Measurements from ENCODE around the gene CROCC. TPM values are rescaled to one million over a fixed set of nuclear protein-coding genes. Genes with fewer than 3 reads are reported as not detected.
"Not testable (repeated sequence)": the region's sequence is repeated elsewhere in the genome, so short reads cannot be mapped to it uniquely, and the experiment has no call there.

The CROCC gene
- total and polyA plus RNA-seq, 9 of the 15 experiments (the other 6 are each of a cell fraction or from before 2014, with no cell fraction given): 0.17 to 15.4 (median 7.6) TPM

- TF ChIP-seq POLR2G (IDR thresholded peaks at IDR 0.05; ENCODE audit: low read depth, low read length): 0 out of 2 replicates have a peak, but pooled peaks have one; percentile 23
- TF ChIP-seq TOE1 (IDR thresholded peaks at IDR 0.05; ENCODE audit: borderline replicate concordance): peak; percentile 82
- TF ChIP-seq TOE1 (CRISPR knock-in tag; IDR thresholded peaks at IDR 0.05; ENCODE audit: borderline replicate concordance, low read depth): no peak
- peak; percentile 51; the same call in 1 of the 2 replicates for TF ChIP-seq ZBTB7A (IDR thresholded peaks at IDR 0.05; ENCODE audit: borderline replicate concordance, control insufficient read depth, low read depth, low read length)
- TF ChIP-seq ZZZ3 (IDR thresholded peaks at IDR 0.05): no peak
Observed at GRCh38 chr1:16921391-16922185, at the start of gene CROCC (continued).

- BruUV-seq (replicated peaks); FAIRE-seq; H3K27ac ChIP-seq (ENCODE audit: extremely low read depth, low read depth, low read length); H4K20me1 ChIP-seq (replicated peaks; ENCODE audit: control insufficient read depth, insufficient read depth, low read length); DNase-seq (ENCODE audit: extremely low read depth in 1 of 4, low spot score in 3 of 4); H3K9me1 ChIP-seq (ENCODE audit: control insufficient read depth, insufficient read depth, low read length); H3K9me3 ChIP-seq (replicated peaks; ENCODE audit: control insufficient read depth, insufficient read depth, low read depth, low read length); H2AFZ ChIP-seq (ENCODE audit: low read depth, low read length); H3K4me3 ChIP-seq; H3K9ac ChIP-seq (ENCODE audit: insufficient read depth in 1 of 2, low read depth in 2 of 2, low read length in 2 of 2); intact Hi-C loops (cut with micrococcal nuclease); ATAC-seq; H3K4me2 ChIP-seq (ENCODE audit: insufficient read depth, low read length); H3K79me2 ChIP-seq (ENCODE audit: control insufficient read depth, insufficient read depth, low read length); CTCF ChIA-PET (ENCODE audit: low intra/inter-chr PET ratio); H3K27me3 ChIP-seq (ENCODE audit: control insufficient read depth in 2 of 2, insufficient read depth in 2 of 2, low read length in 2 of 2); H3K4me1 ChIP-seq (replicated peaks in 1 of 2; ENCODE audit: control insufficient read depth in 2 of 2, insufficient read depth in 2 of 2, low read length in 2 of 2); H3K36me3 ChIP-seq (ENCODE audit: control insufficient read depth, insufficient read depth, low read length): not testable (repeated sequence)
- POLR2A ChIA-PET: interaction anchor here (2.1 kb wide), 1 partner anchor 33 kb away, joined by 7 read pairs; no protein-coding TSS in a partner anchor
- 83% methylated on average over 29 of the region's 66 CpGs for WGBS (ENCODE audit: insufficient coverage, low coverage, missing lambda C conversion rate)
- in situ Hi-C loops (cut with MboI): loop anchor here (25.0 kb wide), 2 partner anchors 435 to 1010 kb away; partner anchors contain the start of genes NECAP2 and SPATA21
Observed at GRCh38 chr1:16872152-16873075, 49.3 kb upstream of the CROCC start.

GRCh38 chr1:16873076-16873879 lies 48.5 kb upstream of the CROCC start:
- H4K20me1 ChIP-seq (replicated peaks; ENCODE audit: control insufficient read depth, insufficient read depth, low read length); H3K9me3 ChIP-seq (replicated peaks; ENCODE audit: control insufficient read depth, insufficient read depth, low read depth, low read length); H2AFZ ChIP-seq (ENCODE audit: low read depth, low read length); BruUV-seq (replicated peaks); CTCF ChIA-PET (ENCODE audit: low intra/inter-chr PET ratio); H3K4me2 ChIP-seq (ENCODE audit: insufficient read depth, low read length); ATAC-seq; H3K4me1 ChIP-seq (replicated peaks in 1 of 2; ENCODE audit: control insufficient read depth in 2 of 2, insufficient read depth in 2 of 2, low read length in 2 of 2); H3K27me3 ChIP-seq (ENCODE audit: control insufficient read depth in 2 of 2, insufficient read depth in 2 of 2, low read length in 2 of 2); H3K9me1 ChIP-seq (ENCODE audit: control insufficient read depth, insufficient read depth, low read length); intact Hi-C loops (cut with micrococcal nuclease); H3K4me3 ChIP-seq; FAIRE-seq; H3K27ac ChIP-seq (ENCODE audit: extremely low read depth, low read depth, low read length); H3K36me3 ChIP-seq (ENCODE audit: control insufficient read depth, insufficient read depth, low read length); H3K9ac ChIP-seq (ENCODE audit: insufficient read depth in 1 of 2, low read depth in 2 of 2, low read length in 2 of 2); H3K79me2 ChIP-seq (ENCODE audit: control insufficient read depth, insufficient read depth, low read length); DNase-seq (ENCODE audit: extremely low read depth in 1 of 4, low spot score in 3 of 4): not testable (repeated sequence)
- 81% methylated on average over 33 of the region's 52 CpGs for WGBS (ENCODE audit: insufficient coverage, low coverage, missing lambda C conversion rate)
- POLR2A ChIA-PET: interaction anchor here (0.7 to 2.1 kb wide), 2 partner anchors 32 to 166 kb away, joined by 3 to 7 read pairs; no protein-coding TSS in a partner anchor
- in situ Hi-C loops (cut with MboI): loop anchor here (25.0 kb wide), 2 partner anchors 436 to 1011 kb away; partner anchors contain the start of genes NECAP2 and SPATA21
